OCI-LY3 (cell line): ENCODE data around the gene GALNT18.

Source experiments
- H2AFZ ChIP-seq: fragments of 200-600, 300-600 bp; shearing (Covaris generic); 2 replicates; pipeline ENCODE4 v1.6.0; 2014; ENCODE audit warnings: antibody characterized with exemption, low read depth, low read length
- H3K27ac ChIP-seq: fragments of 200-600, 300-600 bp; sonication (generic); 2 replicates; pipeline ENCODE4 v1.5.1; 2014; ENCODE audit warnings: mild to moderate bottlenecking, low read length, moderate library complexity, mixed read lengths
- H3K27me3 ChIP-seq: fragments of 200-600, 300-600 bp; sonication (generic); 2 replicates; pipeline ENCODE4 v1.6.1; 2014; ENCODE audit warnings: low read depth, low read length, mixed read lengths
- H3K36me3 ChIP-seq: fragments of 200-600, 300-600 bp; sonication (generic); replicated peaks from 2 replicates; pipeline ENCODE3; 2014; ENCODE audit warnings: low read depth, low read length, mixed read lengths
- H3K4me1 ChIP-seq: fragments of 300-600, 200-600 bp; sonication (generic); 2 replicates; pipeline ENCODE4 v1.6.1; 2014; ENCODE audit warnings: low read length, mixed read lengths
- H3K4me2 ChIP-seq: fragments of 200-600, 300-600 bp; sonication (generic); 2 replicates; pipeline ENCODE4 v1.6.1; 2014; ENCODE audit warnings: low read length, mixed read lengths
- H3K4me3 ChIP-seq: fragments of 300-600, 200-600 bp; sonication (generic); 2 replicates; pipeline ENCODE4 v1.5.1; 2014; ENCODE audit warnings: antibody characterized with exemption, mild to moderate bottlenecking, low read length, moderate library complexity
- H3K79me2 ChIP-seq: fragments of 300-600, 200-600 bp; shearing (Covaris generic); 2 replicates; pipeline ENCODE4 v1.6.1; 2014; ENCODE audit warnings: mild to moderate bottlenecking, low read length, mixed read lengths
- H3K9ac ChIP-seq: fragments of 300-600, 200-600 bp; shearing (Covaris generic); 2 replicates; pipeline ENCODE4 v1.6.0; 2014; ENCODE audit warnings: mild to moderate bottlenecking, low read length, moderate library complexity
- H3K9me3 ChIP-seq: fragments of 200-600, 300-600 bp; shearing (Covaris generic); 2 replicates; pipeline ENCODE4 v1.6.1; 2014; ENCODE audit warnings: low read length, mixed read lengths; ENCODE audit not compliant: insufficient read depth
- H4K20me1 ChIP-seq: fragments of 200-600, 300-600 bp; sonication (generic); 2 replicates; pipeline ENCODE4 v1.6.1; 2016; ENCODE audit warnings: low read length, mixed read lengths; ENCODE audit not compliant: insufficient read depth
- CTCF ChIP-seq: fragments of 200-600, 300-600 bp; sonication (generic); IDR thresholded peaks from 2 replicates; pipeline ENCODE4 v1.5.1; 2014; ENCODE audit warnings: antibody characterized with exemption, low read length, low read depth
- EZH2phosphoT487 ChIP-seq: fragments of 200-600 bp; shearing (Covaris generic); IDR thresholded peaks from 2 replicates; pipeline ENCODE4 v1.6.1; 2018; ENCODE audit warnings: antibody characterized with exemption, mixed run types, low read depth

The GALNT18 gene

DNA sequence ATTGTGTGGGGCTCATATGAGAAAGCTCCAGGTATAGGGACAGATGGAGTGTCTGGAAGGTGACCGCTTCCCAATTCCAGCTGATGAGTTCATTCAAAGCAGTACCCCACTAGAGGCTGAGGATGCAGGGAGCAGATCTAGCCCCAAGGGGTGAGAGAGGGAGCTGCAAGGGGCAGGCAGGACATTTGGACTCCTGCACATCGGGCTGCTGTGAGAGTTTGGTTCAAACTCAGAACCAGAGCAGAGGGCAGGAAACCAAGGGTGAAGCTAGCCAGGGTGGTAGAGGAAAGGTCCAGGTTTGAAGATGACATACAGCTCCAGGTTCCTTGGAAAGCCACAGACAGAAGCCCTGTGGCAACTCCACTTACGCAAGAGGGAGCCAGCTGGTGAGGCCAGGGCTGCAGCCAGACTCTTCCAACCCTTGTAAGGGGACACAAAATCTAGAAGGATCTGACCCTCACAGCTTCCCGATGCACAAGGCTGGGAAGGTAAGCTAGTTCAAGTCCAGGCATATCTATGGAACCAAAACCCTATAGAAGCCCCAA is 270.7 kb downstream of the GALNT18 start:
- Histone ChIP-seq H3K4me3 (no peak overlapping the region), H3K27ac (no peak overlapping the region), H3K27me3 (peaks cover 6% of the 10 kb centered on the region; the same call in 1 of the 2 replicates), H3K4me2 (no peak overlapping the region), H3K9ac (no peak overlapping the region), H3K36me3 (no peaks in the 10 kb centered on the region), H4K20me1 (no peaks in the 10 kb centered on the region), H3K4me1 (no peaks in the 10 kb centered on the region), H2AFZ (no peak overlapping the region), H3K79me2 (no peaks in the 10 kb centered on the region), H3K9me3 (no peaks in the 10 kb centered on the region)
- no peak for TF ChIP-seq CTCF
- TF ChIP-seq EZH2phosphoT487, result no peak

- Histone ChIP-seq H3K27ac (no peak overlapping the region), H2AFZ (no peak overlapping the region), H3K27me3 (peaks cover 6% of the 10 kb centered on the region; the same call in 1 of the 2 replicates), H3K4me1 (no peaks in the 10 kb centered on the region), H3K36me3 (no peaks in the 10 kb centered on the region), H3K4me3 (no peak overlapping the region), H4K20me1 (no peaks in the 10 kb centered on the region), H3K79me2 (no peaks in the 10 kb centered on the region), H3K9ac (no peak overlapping the region), H3K9me3 (no peaks in the 10 kb centered on the region), H3K4me2 (no peak overlapping the region)
- TF ChIP-seq EZH2phosphoT487 (no peak), CTCF (no peak)
These were observed 271.9 kb downstream of the GALNT18 start for GRCh38 chr11:11349870-11350337.

DNA sequence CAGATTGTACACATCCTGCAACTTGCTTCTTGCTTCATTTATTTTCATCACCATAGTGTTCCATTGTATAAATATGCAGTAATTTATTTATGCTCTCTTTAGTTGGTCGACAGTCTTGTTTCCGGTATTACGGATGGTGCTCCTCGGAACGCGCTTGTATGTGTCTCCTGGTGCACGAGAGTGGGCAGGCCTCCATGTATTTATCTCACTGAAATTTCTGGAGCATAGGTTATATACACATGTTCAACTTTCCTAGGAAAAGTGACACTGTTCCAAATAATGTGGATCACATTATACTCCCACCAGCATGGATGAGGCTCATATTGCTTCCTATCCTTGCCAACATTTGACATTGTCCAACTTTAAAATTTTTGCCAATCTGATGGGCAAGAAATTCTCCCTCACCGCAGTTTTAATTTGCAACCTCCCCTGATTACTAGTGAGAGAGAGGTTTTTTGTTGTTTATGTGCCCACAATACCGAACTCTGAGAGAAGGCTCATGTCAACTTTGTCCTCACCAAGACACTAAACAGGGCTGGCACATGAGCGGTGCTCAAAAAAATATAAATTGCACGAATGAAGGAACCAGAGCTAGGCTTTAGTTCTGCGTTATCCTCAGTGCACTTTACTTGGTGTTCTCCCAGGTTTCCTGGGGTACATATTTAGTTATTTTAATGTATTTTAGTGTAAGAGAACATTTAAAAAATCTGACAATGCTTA is 272.5 kb downstream of the GALNT18 start:
- Histone ChIP-seq H3K27me3 (peaks cover 6% of the 10 kb centered on the region; the same call in 1 of the 2 replicates), H3K4me3 (no peak overlapping the region), H3K4me2 (no peak overlapping the region), H4K20me1 (no peaks in the 10 kb centered on the region), H2AFZ (no peak overlapping the region), H3K36me3 (no peaks in the 10 kb centered on the region), H3K4me1 (no peaks in the 10 kb centered on the region), H3K9ac (no peak overlapping the region), H3K27ac (no peak overlapping the region), H3K9me3 (no peaks in the 10 kb centered on the region), H3K79me2 (no peaks in the 10 kb centered on the region)
- TF ChIP-seq EZH2phosphoT487 (no peak), CTCF (no peak)

- TF ChIP-seq CTCF (no peak), EZH2phosphoT487 (no peak)
- H3K4me1 ChIP-seq, result no peaks in the 10 kb centered on the region
- no peak overlapping the region for H3K4me2 ChIP-seq
- no peak overlapping the region for H3K27ac ChIP-seq
- H3K27me3 ChIP-seq, result peaks cover 6% of the 10 kb centered on the region; the same call in 1 of the 2 replicates
- no peak overlapping the region for H3K4me3 ChIP-seq
- no peaks in the 10 kb centered on the region for H3K9me3 ChIP-seq
- H3K36me3 ChIP-seq, result no peaks in the 10 kb centered on the region
- no peak overlapping the region for H2AFZ ChIP-seq
- H3K79me2 ChIP-seq, result no peaks in the 10 kb centered on the region
- H3K9ac ChIP-seq, result no peak overlapping the region
- H4K20me1 ChIP-seq, result no peaks in the 10 kb centered on the region
These were observed 273.5 kb downstream of the GALNT18 start for GRCh38 chr11:11348303-11348702.
